Brain microvascular endothelial cell (primary cell): Measurements from ENCODE around the gene PTPRT.

ENCODE experiments used
- DNase-seq: peaks from one replicate; pipeline ENCODE4 v3.0.0-alpha.2; 2020
- H3K27ac ChIP-seq: fragments of 250-450 bp; sonication (Bioruptor Pico); 2 replicates; pipeline ENCODE4 v1.5.1; 2020; ENCODE audit warnings: mild to moderate bottlenecking, moderate library complexity
- H3K27me3 ChIP-seq: fragments of 250-450 bp; sonication (Bioruptor Pico); replicated peaks from 2 replicates; pipeline ENCODE4 v1.5.1; 2020; ENCODE audit warnings: mild to moderate bottlenecking
- H3K36me3 ChIP-seq: fragments of 250-450 bp; sonication (Bioruptor Pico); replicated peaks from 2 replicates; pipeline ENCODE4 v1.5.1; 2020; ENCODE audit warnings: mild to moderate bottlenecking
- H3K4me3 ChIP-seq: 2 replicates; pipeline ENCODE4 v1.5.1; 2011; ENCODE audit warnings: low read depth, mild to moderate bottlenecking, control low read depth, low read length, moderate library complexity
- in situ Hi-C: cut with HindIII; loops from 2 replicates; pipeline ENCODE4 v1.10.0; 2017; ENCODE audit warnings: low sequenced_read_pairs, low pct_ligation_motif_present
- TF ChIP-seq, protein P1 (sequence below): IDR thresholded peaks from 2 replicates; pipeline ENCODE4 v1.5.1; 2011; ENCODE audit warnings: low read depth, mild to moderate bottlenecking, moderate library complexity, low read length, control low read depth, inconsistent platforms; ENCODE audit errors: missing control alignments

The PTPRT gene

DNA sequence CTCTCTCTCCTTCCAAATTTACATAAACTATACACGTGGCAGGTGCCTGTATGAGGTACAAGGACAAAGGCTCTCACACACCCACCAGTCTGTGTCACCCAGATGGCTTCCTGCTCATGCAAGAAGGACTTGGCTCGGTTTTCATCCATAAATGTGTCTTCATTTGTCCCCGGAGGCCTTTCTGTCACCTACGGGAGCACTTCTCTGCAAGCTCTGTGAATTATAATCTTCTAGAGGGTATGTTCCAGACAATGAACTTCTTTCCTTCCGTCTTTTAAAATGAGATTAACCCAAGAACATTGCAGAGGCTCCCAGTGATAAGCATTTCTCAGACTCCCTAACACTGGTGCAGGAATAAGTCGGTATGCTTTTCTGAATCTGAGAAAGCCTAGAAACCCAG is 123.6 kb downstream of the PTPRT start:
- Histone ChIP-seq H3K27ac (no peak overlapping the region), H3K36me3 (no peaks in the 10 kb centered on the region), H3K27me3 (no peaks in the 10 kb centered on the region), H3K4me3 (no peak overlapping the region)
- in situ Hi-C loops: no loop called here
- DNase-seq: no peak
- TF ChIP-seq, protein P1, sequence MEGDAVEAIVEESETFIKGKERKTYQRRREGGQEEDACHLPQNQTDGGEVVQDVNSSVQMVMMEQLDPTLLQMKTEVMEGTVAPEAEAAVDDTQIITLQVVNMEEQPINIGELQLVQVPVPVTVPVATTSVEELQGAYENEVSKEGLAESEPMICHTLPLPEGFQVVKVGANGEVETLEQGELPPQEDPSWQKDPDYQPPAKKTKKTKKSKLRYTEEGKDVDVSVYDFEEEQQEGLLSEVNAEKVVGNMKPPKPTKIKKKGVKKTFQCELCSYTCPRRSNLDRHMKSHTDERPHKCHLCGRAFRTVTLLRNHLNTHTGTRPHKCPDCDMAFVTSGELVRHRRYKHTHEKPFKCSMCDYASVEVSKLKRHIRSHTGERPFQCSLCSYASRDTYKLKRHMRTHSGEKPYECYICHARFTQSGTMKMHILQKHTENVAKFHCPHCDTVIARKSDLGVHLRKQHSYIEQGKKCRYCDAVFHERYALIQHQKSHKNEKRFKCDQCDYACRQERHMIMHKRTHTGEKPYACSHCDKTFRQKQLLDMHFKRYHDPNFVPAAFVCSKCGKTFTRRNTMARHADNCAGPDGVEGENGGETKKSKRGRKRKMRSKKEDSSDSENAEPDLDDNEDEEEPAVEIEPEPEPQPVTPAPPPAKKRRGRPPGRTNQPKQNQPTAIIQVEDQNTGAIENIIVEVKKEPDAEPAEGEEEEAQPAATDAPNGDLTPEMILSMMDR: no peak

DNA sequence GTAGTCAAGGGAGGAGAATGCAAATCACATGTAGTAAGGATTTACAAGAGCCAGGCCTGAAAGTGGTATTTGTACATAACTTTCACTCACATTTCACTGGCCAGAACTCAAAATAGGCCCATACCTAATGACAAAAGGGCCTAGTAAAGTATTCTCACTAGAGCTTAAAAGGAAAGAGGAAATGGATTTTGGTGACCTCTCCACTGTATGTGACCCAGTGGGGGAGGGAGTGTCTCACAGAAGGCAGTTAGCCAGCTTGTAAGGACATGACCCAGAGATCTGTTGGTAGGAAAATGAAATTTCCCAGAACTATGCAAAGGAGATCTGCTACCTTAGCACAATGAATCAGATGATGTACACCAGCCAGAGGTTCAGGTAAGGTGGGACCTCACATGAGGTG is 124.4 kb downstream of the PTPRT start:
- no peaks in the 10 kb centered on the region for H3K27me3 ChIP-seq
- H3K27ac ChIP-seq: no peak overlapping the region
- TF ChIP-seq, protein P1: no peak
- H3K36me3 ChIP-seq: no peaks in the 10 kb centered on the region
- no peak overlapping the region for H3K4me3 ChIP-seq
- DNase-seq: no peak
- in situ Hi-C loops: no loop called here

DNA sequence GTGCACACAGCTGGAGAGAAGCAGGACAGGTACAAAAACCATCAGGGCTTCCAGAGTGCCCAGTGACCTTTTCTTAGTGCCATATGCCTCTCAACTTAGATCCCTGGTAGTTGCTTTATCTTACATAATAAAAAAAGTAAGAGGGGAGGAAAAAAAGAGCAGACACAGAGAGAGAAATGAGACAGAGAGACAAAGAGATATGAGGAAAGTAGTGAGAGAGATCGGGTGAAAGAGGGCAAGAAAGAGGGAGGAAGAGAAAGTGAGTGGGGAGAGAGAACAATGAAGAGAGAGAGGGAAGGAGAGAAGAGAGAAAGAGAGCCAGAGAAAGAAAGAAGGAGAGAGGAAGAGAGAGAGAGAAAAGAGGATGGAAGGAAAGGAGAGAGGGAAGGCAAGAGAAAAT is 131.6 kb downstream of the PTPRT start:
- TF ChIP-seq, protein P1: no peak
- no peak overlapping the region for H3K4me3 ChIP-seq
- H3K27me3 ChIP-seq: no peaks in the 10 kb centered on the region
- DNase-seq: no peak
- in situ Hi-C loops: no loop called here
- no peak overlapping the region for H3K27ac ChIP-seq
- no peaks in the 10 kb centered on the region for H3K36me3 ChIP-seq

DNA sequence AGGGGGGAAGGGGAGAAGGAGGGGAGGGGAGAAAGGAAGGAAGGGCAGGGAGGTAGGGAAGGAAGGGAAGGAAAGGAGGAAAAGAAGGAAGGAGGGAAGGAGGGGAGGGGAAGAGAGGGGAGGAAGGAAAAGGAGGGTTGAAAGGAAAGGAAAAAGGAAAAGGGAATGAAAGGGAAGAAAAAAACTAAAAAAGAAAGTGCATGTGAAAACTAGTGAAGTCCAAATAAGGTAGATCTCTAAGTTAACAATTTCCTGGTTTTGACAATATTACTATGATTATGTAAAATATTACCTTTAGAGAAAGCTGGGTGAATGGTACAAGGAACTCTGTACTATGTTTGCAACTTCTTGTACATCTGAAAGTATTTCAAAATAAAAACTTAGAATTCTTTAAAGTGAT is 132.4 kb downstream of the PTPRT start:
- TF ChIP-seq, protein P1: no peak
- DNase-seq: no peak
- Histone ChIP-seq H3K4me3 (no peak overlapping the region), H3K36me3 (no peaks in the 10 kb centered on the region), H3K27ac (no peak overlapping the region), H3K27me3 (no peaks in the 10 kb centered on the region)
- in situ Hi-C loops: no loop called here

DNA sequence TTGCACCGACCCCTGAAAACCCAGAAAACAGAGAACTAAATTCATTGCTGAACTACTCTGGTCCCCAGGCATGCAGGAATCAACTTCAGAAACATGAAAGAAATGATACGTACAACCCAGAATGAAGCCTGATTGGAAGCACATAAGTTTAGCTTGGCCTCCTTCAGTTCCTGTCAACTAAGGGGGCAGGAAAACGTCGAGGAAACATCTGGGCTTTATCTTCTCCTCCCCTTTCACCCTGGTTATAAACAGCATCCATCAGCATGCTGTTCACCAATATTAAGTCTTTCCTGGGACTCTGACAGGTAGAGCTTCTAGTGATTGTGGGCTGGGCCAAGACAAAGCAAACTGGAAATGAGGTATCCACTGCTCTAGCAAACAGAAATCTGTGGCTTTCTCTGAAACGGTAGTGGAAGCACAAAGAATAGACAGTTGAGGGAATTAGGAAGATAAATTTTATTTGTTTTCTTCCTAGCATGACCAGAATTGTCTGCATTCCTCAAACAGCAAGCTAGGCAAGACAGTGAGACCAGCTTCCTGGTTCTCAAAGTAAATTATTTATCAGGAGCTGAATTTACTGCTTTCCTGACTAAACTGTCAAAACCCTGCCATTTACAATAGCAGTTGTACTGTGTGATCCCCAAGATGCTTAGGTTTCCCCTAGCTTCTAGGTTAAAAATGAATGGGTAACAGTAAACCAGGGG is 134.4 kb downstream of the PTPRT start:
- Histone ChIP-seq H3K4me3 (no peak overlapping the region), H3K27ac (no peak overlapping the region), H3K36me3 (no peaks in the 10 kb centered on the region), H3K27me3 (no peaks in the 10 kb centered on the region)
- TF ChIP-seq, protein P1: no peak
- DNase-seq: no peak
- in situ Hi-C loops: no loop called here

DNA sequence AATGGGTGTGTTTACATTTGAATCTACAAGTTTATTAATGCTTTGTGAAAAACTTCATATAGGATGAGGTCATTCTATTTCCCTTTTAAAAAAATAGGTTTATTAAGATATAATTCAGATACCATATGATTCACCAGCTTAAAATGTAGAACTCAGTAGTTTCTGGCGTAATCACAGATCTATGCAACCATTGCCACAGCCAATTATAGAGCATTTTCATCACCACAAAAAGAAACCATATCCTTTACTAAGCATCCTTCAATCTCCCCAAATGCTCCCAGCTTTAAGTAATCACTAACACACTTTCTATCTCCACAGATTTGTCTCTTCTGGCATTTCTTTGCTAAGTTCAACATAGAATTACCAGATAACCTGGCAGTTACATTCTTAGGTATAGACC is 137.2 kb downstream of the PTPRT start:
- TF ChIP-seq, protein P1: no peak
- H3K27ac ChIP-seq: no peak overlapping the region
- no peaks in the 10 kb centered on the region for H3K36me3 ChIP-seq
- no peak overlapping the region for H3K4me3 ChIP-seq
- in situ Hi-C loops: no loop called here
- no peaks in the 10 kb centered on the region for H3K27me3 ChIP-seq
- DNase-seq: no peak
